ENCODE results near the gene FGF14.

Gene FGF14

DNA sequence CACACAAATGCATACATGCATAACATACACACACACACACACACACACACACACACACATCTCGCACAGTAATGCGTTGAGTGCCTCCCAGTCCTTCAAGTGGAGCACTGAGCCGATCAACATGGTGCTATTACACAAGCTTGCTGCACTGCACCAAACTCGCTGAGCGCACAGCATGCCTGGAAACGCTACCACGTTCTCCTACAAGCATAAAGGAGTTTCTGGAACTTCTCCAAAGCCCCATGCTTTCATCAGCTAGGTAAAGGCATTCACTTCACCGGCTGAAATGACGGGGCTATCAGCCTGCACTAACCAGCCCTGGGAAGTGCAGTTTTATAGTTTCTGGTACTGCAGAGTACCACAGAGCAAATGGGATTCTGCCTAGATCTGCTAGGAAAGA, 92.7 kb downstream of the FGF14 start:
- DNase-seq, result no peak
- H3K9me3 ChIP-seq (ENCODE audit: insufficient read depth, low read depth, low read length), result no peaks in the 10 kb centered on the region
- no peak overlapping the region for H4K8ac ChIP-seq (ENCODE audit: low read depth, low read length)
- H3K18ac ChIP-seq (ENCODE audit: low read length), result no peak overlapping the region
- H3K4me3 ChIP-seq (ENCODE audit: low read depth, low read length), result no peak overlapping the region
- no peak overlapping the region for H4K91ac ChIP-seq (ENCODE audit: low read depth, low read length)
- no peaks in the 10 kb centered on the region for H3K79me2 ChIP-seq (ENCODE audit: control insufficient read depth, insufficient read depth, low read length, poor library complexity)
- H3K36me3 ChIP-seq (ENCODE audit: control insufficient read depth in 1 of 2, insufficient read depth in 2 of 2, low read length in 2 of 2), result no peaks in the 10 kb centered on the region
- H3K14ac ChIP-seq (ENCODE audit: low read length), result no peak overlapping the region
- H2AK5ac ChIP-seq (ENCODE audit: low read length), result no peak overlapping the region
- H3K27ac ChIP-seq (ENCODE audit: low read depth, low read length), result no peak overlapping the region
- no CpG with 5 or more reads among the region's 9 CpGs for WGBS (ENCODE audit: extremely low coverage, insufficient coverage, insufficient read length)
- no peaks in the 10 kb centered on the region for H3K4me1 ChIP-seq (ENCODE audit: control insufficient read depth in 1 of 2, insufficient read depth in 2 of 2, low read length in 2 of 2)
- no peak overlapping the region for H3K4me2 ChIP-seq (ENCODE audit: low read length)
- no peak overlapping the region for H2BK120ac ChIP-seq (ENCODE audit: insufficient read depth, low read length, poor library complexity)
- H3K4ac ChIP-seq (ENCODE audit: low read depth, low read length), result no peak overlapping the region
- no peak overlapping the region for H2AFZ ChIP-seq (ENCODE audit: insufficient read depth, low read length, poor library complexity)
- no peak overlapping the region for H3K9ac ChIP-seq (ENCODE audit: low read length)
- H2BK5ac ChIP-seq (ENCODE audit: low read depth, low read length, poor library complexity), result no peak overlapping the region
- no peaks in the 10 kb centered on the region for H3K79me1 ChIP-seq (ENCODE audit: low read length)
- no peaks in the 10 kb centered on the region for H3K27me3 ChIP-seq (ENCODE audit: insufficient read depth, low read length)
- no peak overlapping the region for H4K12ac ChIP-seq (ENCODE audit: low read depth, low read length)
- no peak overlapping the region for H2BK12ac ChIP-seq (ENCODE audit: low read length)
- no peak overlapping the region for H3K23ac ChIP-seq (ENCODE audit: low read length)

- Histone ChIP-seq H3K27ac (ENCODE audit: low read depth, low read length) (no peak overlapping the region), H3K4me2 (ENCODE audit: low read length) (no peak overlapping the region), H2BK5ac (ENCODE audit: low read depth, low read length, poor library complexity) (no peak overlapping the region), H2AFZ (ENCODE audit: insufficient read depth, low read length, poor library complexity) (no peak overlapping the region), H3K27me3 (ENCODE audit: insufficient read depth, low read length) (no peaks in the 10 kb centered on the region), H3K14ac (ENCODE audit: low read length) (no peak overlapping the region), H3K9ac (ENCODE audit: low read length) (no peak overlapping the region), H3K36me3 (ENCODE audit: control insufficient read depth in 1 of 2, insufficient read depth in 2 of 2, low read length in 2 of 2) (no peaks in the 10 kb centered on the region), H3K23ac (ENCODE audit: low read length) (no peak overlapping the region), H3K4ac (ENCODE audit: low read depth, low read length) (no peak overlapping the region), H3K79me1 (ENCODE audit: low read length) (no peaks in the 10 kb centered on the region), H2BK120ac (ENCODE audit: insufficient read depth, low read length, poor library complexity) (no peak overlapping the region), H4K8ac (ENCODE audit: low read depth, low read length) (no peak overlapping the region), H3K4me1 (ENCODE audit: control insufficient read depth in 1 of 2, insufficient read depth in 2 of 2, low read length in 2 of 2) (no peaks in the 10 kb centered on the region), H2AK5ac (ENCODE audit: low read length) (no peak overlapping the region), H3K79me2 (ENCODE audit: control insufficient read depth, insufficient read depth, low read length, poor library complexity) (no peaks in the 10 kb centered on the region), H3K9me3 (ENCODE audit: insufficient read depth, low read depth, low read length) (no peaks in the 10 kb centered on the region), H3K4me3 (ENCODE audit: low read depth, low read length) (no peak overlapping the region), H3K18ac (ENCODE audit: low read length) (no peak overlapping the region), H4K91ac (ENCODE audit: low read depth, low read length) (no peak overlapping the region), H2BK12ac (ENCODE audit: low read length) (no peak overlapping the region), H4K12ac (ENCODE audit: low read depth, low read length) (no peak overlapping the region)
- no peak for DNase-seq
- no CpG with 5 or more reads among the region's 1 CpG for WGBS (ENCODE audit: extremely low coverage, insufficient coverage, insufficient read length)
Observed at GRCh38 chr13:102302534-102302933, 99.3 kb downstream of the FGF14 start.

GRCh38 chr13:102300379-102300778, 101.5 kb downstream of the FGF14 start:
- no peak overlapping the region for H4K12ac ChIP-seq (ENCODE audit: low read depth, low read length)
- no peak overlapping the region for H3K27ac ChIP-seq (ENCODE audit: low read depth, low read length)

GRCh38 chr13:102299366-102299765, 102.5 kb downstream of the FGF14 start:
- H3K4me2 ChIP-seq (ENCODE audit: low read length), result no peak overlapping the region
- no peak overlapping the region for H3K27ac ChIP-seq (ENCODE audit: low read depth, low read length)
- no peak overlapping the region for H3K4ac ChIP-seq (ENCODE audit: low read depth, low read length)
- H3K18ac ChIP-seq (ENCODE audit: low read length), result no peak overlapping the region
- no peak overlapping the region for H3K4me3 ChIP-seq (ENCODE audit: low read depth, low read length)
- H3K79me2 ChIP-seq (ENCODE audit: control insufficient read depth, insufficient read depth, low read length, poor library complexity), result no peaks in the 10 kb centered on the region
- H3K79me1 ChIP-seq (ENCODE audit: low read length), result no peaks in the 10 kb centered on the region
- no peak overlapping the region for H2AFZ ChIP-seq (ENCODE audit: insufficient read depth, low read length, poor library complexity)
- DNase-seq, result no peak
- H2BK120ac ChIP-seq (ENCODE audit: insufficient read depth, low read length, poor library complexity), result no peak overlapping the region
- no CpG with 5 or more reads among the region's 6 CpGs for WGBS (ENCODE audit: extremely low coverage, insufficient coverage, insufficient read length)
- no peak overlapping the region for H2BK5ac ChIP-seq (ENCODE audit: low read depth, low read length, poor library complexity)
- H2AK5ac ChIP-seq (ENCODE audit: low read length), result no peak overlapping the region
- peak overlapping the region; percentile 46 for H3K9ac ChIP-seq (ENCODE audit: low read length)
- no peaks in the 10 kb centered on the region for H3K4me1 ChIP-seq (ENCODE audit: control insufficient read depth in 1 of 2, insufficient read depth in 2 of 2, low read length in 2 of 2)
- H3K36me3 ChIP-seq (ENCODE audit: control insufficient read depth in 1 of 2, insufficient read depth in 2 of 2, low read length in 2 of 2), result no peaks in the 10 kb centered on the region
- peak overlapping the region; percentile 80 for H3K23ac ChIP-seq (ENCODE audit: low read length)
- no peak overlapping the region for H4K12ac ChIP-seq (ENCODE audit: low read depth, low read length)
- no peak overlapping the region for H3K14ac ChIP-seq (ENCODE audit: low read length)
- H3K27me3 ChIP-seq (ENCODE audit: insufficient read depth, low read length), result no peaks in the 10 kb centered on the region
- no peak overlapping the region for H2BK12ac ChIP-seq (ENCODE audit: low read length)
- no peak overlapping the region for H4K8ac ChIP-seq (ENCODE audit: low read depth, low read length)
- no peaks in the 10 kb centered on the region for H3K9me3 ChIP-seq (ENCODE audit: insufficient read depth, low read depth, low read length)
- no peak overlapping the region for H4K91ac ChIP-seq (ENCODE audit: low read depth, low read length)

More at GRCh38 chr13:102300379-102300778, 101.5 kb downstream of the FGF14 start:
- Histone ChIP-seq H3K9ac (ENCODE audit: low read length) (no peak overlapping the region), H2AK5ac (ENCODE audit: low read length) (no peak overlapping the region), H3K23ac (ENCODE audit: low read length) (no peak overlapping the region), H2BK120ac (ENCODE audit: insufficient read depth, low read length, poor library complexity) (no peak overlapping the region), H4K8ac (ENCODE audit: low read depth, low read length) (no peak overlapping the region), H3K4me1 (ENCODE audit: control insufficient read depth in 1 of 2, insufficient read depth in 2 of 2, low read length in 2 of 2) (no peaks in the 10 kb centered on the region), H3K79me1 (ENCODE audit: low read length) (no peaks in the 10 kb centered on the region), H3K18ac (ENCODE audit: low read length) (no peak overlapping the region), H2BK12ac (ENCODE audit: low read length) (no peak overlapping the region), H2BK5ac (ENCODE audit: low read depth, low read length, poor library complexity) (no peak overlapping the region), H3K4ac (ENCODE audit: low read depth, low read length) (no peak overlapping the region), H3K4me3 (ENCODE audit: low read depth, low read length) (no peak overlapping the region), H3K27me3 (ENCODE audit: insufficient read depth, low read length) (no peaks in the 10 kb centered on the region), H3K9me3 (ENCODE audit: insufficient read depth, low read depth, low read length) (no peaks in the 10 kb centered on the region), H3K14ac (ENCODE audit: low read length) (no peak overlapping the region), H3K79me2 (ENCODE audit: control insufficient read depth, insufficient read depth, low read length, poor library complexity) (no peaks in the 10 kb centered on the region), H3K4me2 (ENCODE audit: low read length) (no peak overlapping the region), H2AFZ (ENCODE audit: insufficient read depth, low read length, poor library complexity) (no peak overlapping the region), H3K36me3 (ENCODE audit: control insufficient read depth in 1 of 2, insufficient read depth in 2 of 2, low read length in 2 of 2) (no peaks in the 10 kb centered on the region), H4K91ac (ENCODE audit: low read depth, low read length) (no peak overlapping the region)
- no peak for DNase-seq
- no CpG with 5 or more reads among the region's 2 CpGs for WGBS (ENCODE audit: extremely low coverage, insufficient coverage, insufficient read length)
